IPS-18c (cell line): ENCODE measurements around the gene FLT4.

ENCODE experiments used
- H3K4me3 ChIP-seq: 2 replicates; pipeline ENCODE4 v1.7.0; 2013; ENCODE audit warnings: low read depth, mild to moderate bottlenecking, low read length, moderate library complexity; ENCODE audit not compliant: insufficient read depth
- H3K9me3 ChIP-seq: one replicate; pipeline ENCODE4 v1.6.1; 2013; ENCODE audit warnings: mild to moderate bottlenecking, low read length, moderate library complexity; ENCODE audit not compliant: control insufficient read depth, insufficient read depth

The FLT4 gene

DNA sequence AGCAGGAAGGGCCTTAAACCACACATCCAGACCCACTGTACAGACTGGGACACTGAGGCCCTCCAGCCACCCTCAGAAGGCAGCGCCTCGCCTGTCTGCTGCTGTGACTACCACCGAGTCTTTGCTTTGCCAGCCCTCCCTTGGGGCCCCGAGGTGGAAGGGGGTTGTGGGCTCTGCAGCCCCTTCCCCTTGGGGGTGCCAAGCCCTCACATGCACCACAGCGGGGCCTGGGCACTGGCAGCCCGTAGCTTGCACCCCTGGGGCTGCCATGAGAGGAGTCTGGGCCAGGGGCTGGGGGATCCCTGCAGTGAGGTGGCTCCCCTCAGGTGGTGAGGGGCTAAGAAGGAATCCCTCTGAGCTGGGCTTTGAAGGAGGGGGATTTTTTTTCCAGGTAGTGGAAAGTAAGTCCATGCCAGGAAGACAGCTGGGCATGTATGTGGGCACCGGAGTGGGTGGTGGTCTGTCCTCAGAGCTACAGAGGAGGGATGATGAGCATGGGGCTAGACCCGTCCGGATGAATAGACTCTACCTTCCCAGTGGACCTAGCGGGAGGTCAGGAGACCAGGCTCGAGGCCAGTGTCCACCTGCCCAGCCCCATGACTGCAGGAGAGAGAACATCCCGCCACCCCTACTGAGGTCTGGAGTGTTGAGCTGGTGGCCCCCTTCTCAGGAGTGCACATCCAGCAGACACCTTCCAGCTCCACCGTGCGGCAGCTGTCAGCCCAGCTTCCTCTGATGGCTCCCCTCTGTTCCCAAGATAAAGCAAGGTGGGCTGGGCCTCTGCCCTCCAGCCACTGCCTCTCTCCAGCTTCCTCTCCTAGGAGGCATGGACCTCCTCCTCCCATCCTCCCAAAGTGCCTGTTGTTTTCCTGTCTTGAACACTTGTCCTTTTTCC lies 15.9 kb downstream of the FLT4 start:
- no peak overlapping the region for H3K4me3 ChIP-seq
- H3K9me3 ChIP-seq: no peaks in the 10 kb centered on the region

DNA sequence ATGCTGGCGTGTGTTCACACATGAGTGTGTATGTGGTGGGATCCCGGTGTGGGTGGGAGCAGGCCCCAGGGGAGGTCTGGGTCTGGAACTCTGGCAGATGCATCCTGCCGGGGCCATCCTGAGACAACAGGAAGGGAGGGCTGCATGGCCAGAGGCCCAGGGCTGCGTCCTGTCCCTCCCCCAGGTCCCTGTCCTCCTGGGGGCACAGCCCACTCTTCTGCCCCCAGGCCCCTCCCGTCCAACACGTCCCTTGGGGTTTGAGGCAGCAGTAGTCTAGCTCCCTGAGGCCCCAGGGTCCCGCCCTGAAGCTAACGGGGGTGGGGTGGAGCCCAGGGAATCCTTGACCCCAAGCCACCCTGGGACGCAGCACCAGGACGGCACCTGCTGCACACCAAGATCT lies 16.6 kb downstream of the FLT4 start:
- H3K9me3 ChIP-seq: no peaks in the 10 kb centered on the region
- H3K4me3 ChIP-seq: no peak overlapping the region

DNA sequence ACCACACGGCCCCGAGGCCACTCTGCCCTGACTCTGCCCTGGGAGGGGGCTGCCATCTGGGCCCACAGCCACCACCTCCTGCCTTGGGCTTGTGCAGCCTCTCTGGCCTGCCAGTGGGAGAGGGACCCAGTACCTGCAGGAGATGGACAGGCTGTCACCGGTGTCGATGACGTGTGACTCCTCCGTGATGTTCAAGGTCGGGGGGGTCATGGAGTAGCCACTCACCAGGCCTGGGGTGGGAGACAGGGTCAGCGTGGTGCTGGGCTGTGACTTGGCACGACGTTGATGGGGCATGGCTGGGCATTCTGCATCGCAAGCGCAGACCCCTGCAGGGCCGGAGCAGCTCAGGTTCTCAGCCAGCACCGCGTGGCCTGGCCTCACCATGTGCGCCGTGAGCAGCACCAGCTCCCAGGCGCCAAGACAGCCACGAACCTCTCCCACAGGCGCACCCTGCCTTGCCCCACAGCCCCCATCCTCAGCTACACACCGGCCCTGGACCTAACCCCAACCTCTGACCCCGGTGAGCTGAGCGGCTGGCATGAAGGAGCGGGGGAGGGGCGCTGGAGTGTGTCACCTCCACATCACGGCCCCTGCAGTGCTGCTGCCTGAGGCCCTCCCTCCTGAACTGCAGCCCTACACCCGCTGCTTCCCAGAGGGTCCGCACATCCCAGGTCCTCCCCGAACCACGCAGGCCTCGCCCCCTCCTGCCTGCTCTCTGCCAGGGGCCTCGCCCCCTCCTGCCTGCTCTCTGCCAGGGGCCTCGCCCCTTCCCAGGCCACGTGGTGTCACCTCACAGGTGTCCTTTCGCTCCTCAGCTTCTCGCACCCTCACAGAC lies 17.6 kb downstream of the FLT4 start:
- H3K4me3 ChIP-seq: no peak overlapping the region
- H3K9me3 ChIP-seq: no peaks in the 10 kb centered on the region

DNA sequence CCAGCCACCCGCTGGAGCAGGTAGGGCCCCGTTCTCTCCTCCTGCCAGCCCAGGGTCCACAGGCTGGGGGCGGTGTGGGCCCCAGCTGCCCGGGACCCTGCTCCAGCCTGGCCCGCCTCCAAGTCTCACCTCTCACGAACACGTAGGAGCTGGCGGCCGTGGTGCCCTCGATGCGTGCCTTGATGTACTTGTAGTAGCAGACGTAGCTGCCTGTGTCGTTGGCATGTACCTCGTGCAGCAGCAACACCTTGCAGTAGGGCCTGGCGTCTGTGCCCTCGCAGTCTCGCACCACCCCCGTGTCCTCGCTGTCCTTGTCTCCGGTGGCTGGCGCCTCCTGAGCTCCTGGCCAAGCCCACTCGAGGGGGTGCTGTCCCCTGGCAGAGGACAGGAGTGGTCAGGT lies 19.0 kb downstream of the FLT4 start:
- H3K4me3 ChIP-seq: no peak overlapping the region
- no peaks in the 10 kb centered on the region for H3K9me3 ChIP-seq

DNA sequence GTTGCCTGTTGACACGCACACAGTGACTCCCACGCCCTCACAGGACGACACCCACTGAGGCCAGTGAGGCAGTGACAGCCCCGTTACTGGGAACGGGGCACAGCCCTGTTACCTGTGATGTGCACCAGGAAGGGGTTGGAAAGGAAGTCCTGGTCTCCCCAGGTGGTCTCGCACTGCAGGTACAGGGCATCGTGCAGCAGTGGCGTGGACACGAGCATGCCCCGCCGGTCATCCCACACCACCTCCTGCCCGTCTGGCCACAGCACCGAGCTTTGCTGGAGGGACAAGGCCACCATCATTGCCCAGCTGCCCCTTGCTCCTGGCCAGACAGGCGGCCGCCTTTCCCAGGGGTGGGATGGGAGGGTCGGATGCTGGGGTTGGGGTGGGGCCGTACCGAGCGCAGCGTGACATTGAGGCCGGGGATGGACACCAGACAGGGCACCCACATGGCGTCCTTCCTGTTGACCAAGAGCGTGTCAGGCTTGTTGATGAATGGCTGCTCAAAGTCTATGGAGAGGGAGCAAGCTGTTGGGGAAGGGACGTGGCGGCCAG lies 19.5 kb downstream of the FLT4 start:
- Histone ChIP-seq H3K4me3 (no peak overlapping the region), H3K9me3 (no peaks in the 10 kb centered on the region)

DNA sequence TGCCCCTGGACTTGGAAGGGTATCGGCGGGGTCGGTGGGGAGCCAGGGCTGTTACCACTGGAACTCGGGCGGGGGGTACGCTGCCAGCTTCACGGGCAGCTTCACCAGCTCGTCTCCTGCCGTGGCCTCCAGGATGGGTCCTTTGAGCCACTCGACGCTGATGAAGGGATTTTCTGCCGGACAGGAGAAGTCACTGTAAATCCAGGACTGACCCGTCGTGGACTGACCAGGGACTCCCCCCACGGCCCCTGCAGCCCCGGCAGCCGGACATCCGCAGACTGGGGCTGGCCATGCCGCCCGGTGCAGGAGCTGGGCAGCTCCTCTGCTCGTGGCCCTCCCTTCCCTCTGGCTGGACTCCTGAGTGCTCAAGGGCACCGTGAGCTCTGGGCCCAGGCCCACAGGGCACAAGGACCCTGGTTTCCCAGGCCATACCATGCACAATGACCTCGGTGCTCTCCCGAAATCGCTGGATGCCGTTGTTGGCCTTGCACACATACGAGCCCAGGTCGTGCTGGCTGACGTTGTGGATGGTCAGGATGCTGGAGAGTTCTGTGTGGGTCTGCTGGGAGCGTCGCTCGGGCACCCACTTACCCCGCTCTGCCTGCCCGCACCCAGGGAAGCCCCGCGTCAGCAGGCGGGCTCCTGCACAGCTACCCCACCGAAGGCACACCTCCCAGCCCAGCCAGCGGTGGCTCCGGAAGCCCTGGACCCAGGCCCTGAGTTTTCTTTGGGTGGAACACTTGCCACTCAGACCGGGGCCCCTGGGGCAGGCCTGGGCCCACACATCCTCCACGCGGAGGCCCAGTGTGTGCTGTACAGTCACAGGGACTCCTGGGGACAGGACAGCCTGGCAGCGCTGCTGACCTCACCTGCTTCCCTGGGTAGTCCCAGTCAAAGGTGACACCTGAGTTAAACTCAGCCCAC lies 20.3 kb downstream of the FLT4 start:
- no peak overlapping the region for H3K4me3 ChIP-seq
- H3K9me3 ChIP-seq: no peaks in the 10 kb centered on the region

DNA sequence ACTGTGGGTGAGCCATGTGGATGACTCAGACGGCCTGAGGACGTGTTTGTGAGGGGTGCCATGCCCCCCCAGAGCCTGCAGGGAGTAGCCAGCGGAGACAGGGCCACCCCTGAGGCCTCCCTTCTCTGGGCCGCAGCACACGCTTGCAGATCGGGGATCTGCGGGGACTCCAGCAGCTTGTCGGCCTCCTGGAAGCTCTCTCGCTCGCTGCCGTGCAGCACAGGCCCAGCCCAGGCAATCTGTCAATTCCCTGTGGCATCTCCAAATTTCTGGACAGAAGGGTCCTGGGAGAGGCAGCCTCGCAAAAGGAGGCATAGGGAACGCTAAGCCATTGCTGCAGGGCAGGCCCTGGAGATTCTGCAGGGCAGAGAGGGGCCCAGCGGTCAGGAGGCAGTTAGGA lies 21.2 kb downstream of the FLT4 start:
- no peak overlapping the region for H3K4me3 ChIP-seq
- no peaks in the 10 kb centered on the region for H3K9me3 ChIP-seq

DNA sequence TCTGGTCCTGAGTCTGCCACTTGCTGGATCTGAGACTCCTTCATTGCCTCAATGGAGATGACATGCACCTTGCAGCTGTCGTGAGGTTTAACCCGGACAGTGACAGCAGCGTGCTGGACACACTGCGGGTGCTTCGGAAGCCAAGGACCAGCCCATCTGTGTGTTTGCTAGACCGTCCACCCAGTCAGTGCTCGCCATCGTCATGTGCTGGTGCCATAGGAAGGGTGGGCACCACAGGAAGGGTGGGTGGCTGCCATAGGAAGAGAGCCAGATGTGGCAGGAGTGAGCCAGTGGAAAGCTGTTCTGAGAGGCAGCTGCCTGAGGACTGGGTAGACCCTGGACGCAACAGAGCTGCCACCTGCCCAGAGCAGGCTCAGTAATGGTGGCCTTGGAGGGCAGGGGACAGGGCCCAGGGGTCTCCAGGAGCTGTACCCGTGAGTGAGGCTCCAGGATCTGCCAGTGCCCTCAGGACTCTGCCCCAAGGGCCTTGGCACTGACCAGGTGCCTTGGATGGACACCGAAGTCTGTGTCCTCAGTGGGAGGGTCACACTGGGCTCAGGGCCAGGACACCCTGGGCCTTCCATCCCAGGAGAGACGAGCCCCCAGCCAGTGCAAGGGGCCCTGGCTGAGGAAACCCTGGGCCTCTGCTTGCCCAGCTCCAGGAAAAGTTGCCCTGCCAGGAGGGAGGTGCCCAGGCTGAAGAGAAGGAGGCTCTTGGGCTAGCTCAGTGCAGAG lies 21.8 kb downstream of the FLT4 start:
- Histone ChIP-seq H3K9me3 (no peaks in the 10 kb centered on the region), H3K4me3 (no peak overlapping the region)

DNA sequence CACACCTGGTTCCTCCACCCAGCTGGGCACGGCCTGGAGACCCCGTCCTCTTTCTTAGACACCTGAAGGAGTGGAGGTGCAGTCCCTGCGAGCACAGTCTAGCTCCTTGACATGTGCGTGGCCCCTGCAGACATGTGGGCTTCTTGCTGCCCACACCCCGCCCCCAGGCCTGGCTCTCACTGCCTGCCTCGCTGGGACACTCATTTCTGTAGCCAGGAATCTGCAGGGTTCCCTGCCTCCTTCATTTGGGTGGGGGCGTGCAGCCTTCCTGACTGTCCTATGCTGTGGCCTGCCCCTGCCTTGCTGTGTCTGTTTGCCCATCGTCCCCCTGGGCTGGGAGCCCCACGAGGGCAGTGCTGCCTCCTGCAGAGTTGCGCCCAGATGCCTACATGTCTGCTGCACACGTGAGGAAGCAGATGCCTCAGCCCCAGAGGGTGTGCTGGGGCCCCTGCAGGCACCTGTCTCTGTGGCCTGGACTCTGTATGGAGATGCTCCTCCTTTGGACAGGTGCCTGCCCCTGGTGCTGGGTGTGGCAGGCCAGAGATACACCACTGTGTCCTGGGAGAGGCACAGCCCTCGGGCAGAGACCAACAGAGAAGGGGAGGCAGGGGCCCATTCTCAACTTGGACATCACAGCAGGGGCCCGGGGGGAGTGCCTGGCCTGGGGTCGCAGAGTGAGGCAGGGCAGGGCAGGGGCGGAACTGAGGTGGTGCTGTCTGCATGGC lies 22.6 kb downstream of the FLT4 start:
- H3K4me3 ChIP-seq: no peak overlapping the region

DNA sequence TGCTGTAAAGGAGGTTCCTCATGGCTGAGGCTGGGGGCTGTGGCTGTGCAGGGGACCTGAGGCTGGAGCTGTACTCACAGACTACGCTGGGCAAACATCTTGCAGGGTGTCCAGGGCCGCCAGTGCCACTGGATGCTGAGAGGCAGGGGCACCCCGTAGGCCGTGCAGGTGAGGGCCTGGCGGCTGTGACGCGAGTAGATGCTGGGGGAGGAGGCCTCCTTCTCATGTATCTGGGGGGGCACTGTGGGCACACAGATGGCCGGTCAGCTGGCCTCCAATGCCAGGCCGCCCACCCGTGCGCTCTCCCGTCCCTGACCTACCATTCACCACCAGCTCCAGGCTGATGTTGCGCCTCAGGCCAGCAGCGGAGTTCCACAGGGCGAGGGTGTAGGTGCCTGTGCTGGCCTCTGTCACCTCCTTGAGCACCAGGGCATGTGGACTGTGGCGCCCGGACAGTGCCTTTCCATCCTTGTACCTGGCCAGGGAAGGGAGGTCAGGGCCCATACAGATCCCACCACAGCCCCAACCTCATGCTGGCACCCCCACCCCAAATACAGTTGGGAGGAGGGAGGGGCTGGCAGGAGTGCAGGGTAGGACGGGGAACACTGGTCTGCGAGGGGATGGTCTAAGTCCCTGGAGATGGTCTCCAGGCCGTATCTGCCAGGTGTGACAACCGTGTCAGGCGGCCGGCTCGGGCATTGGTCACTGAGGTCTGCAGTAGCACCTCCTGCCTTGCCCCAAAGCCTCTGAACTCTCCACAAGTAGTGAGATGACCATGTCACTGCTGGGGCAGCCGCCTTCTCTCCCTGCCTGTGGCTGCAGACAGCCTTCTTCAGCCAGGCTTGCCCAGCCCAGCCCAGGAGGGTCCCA lies 23.4 kb downstream of the FLT4 start:
- Histone ChIP-seq H3K4me3 (no peak overlapping the region), H3K9me3 (no peaks in the 10 kb centered on the region)

More for the DNA sequence above, 22.6 kb downstream of the FLT4 start:
- H3K9me3 ChIP-seq: no peaks in the 10 kb centered on the region

DNA sequence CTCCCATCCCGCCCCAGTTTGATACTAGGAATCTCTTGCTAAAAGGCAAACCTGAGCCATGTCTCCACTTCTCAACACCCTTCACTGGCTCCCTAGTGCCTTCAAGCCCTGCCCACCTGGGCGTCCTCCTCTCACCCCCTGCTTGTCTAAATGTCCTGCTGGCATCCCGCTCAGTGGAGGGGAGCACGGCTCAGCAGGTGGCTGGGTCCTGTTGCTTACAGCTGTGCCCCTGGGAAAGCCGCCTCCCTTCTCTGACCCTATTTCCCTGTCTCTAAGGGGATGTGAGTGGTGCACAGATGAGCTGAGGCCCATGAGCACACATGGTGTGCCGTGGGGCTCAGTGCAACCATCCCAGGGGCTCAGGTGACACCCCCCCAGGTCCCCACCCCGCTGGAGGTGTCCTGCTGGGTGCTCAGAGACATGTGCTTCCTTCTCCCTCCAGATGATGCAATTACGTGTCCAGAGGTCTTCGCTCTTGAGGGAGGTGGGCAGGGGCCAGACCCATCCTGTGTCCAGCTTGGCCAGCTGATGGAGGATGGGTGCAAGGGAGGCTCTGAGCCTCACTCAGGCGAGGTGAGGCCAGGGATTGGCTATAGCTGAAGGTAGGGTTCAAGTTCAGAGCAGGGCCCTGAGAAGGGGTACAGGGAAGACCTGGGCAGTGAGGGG lies 24.1 kb downstream of the FLT4 start:
- no peak overlapping the region for H3K4me3 ChIP-seq
- H3K9me3 ChIP-seq: no peaks in the 10 kb centered on the region

DNA sequence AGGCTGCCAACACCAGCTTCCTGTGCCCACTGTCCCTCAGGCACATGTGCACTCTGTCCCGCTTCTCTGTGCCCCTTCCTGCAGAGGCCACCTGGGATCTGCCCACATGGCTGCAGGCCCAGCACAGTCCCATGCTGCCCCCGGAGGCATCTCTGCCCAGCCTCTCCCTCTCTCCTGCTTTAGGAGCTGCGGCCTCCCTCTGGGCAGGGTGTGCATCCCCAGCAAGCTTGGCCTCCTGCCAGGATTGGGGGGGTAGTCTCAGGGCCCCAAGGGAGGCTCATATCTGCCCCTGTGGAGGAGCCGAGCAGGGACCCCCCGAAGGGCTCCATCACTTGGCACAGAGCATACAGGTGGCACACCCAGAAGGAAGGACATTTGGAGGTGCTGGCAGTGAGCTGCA lies 24.8 kb downstream of the FLT4 start:
- no peaks in the 10 kb centered on the region for H3K9me3 ChIP-seq
- H3K4me3 ChIP-seq: no peak overlapping the region

DNA sequence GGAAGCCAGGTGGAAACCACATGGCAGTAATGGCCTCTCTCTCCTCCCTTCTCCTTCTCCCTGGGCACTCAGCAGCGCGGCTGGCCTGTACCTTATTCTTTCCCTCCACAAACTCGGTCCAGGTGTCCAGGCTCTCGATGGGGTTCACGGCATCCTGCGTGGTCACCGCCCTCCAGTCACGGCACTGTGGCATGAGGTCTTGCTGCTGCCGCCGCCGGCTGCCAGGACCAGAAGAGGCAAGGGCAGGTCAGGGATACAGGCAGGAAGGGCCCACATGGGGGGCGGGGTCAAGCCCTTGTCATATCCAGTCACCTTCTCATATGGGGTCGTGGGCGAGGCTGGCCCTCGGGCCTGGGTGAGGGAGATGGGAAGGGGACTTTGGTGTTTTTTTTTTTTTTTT lies 25.6 kb downstream of the FLT4 start:
- no peaks in the 10 kb centered on the region for H3K9me3 ChIP-seq
- H3K4me3 ChIP-seq: no peak overlapping the region

DNA sequence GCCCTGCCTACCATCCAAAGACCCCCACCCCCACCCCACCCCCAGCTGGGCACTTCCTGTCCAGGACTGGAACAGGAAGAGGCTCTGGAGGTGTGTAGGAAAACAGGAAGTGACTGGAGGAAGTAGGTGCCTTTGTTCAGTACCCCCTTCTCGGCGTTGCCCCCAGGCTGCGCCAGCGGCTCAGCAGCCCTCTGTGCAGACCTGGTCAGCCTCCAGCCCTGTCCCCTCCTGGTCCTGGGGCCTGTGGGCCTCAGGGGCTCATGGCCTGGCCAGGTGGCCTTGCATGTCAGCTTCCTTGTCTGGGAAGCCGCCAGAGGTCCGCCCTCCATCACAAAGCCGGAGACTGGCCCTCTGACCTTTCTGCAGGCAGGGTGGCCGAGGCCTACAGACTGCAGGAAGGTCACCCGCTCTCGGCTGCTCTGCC lies 26.0 kb downstream of the FLT4 start:
- Histone ChIP-seq H3K4me3 (no peak overlapping the region), H3K9me3 (no peaks in the 10 kb centered on the region)

DNA sequence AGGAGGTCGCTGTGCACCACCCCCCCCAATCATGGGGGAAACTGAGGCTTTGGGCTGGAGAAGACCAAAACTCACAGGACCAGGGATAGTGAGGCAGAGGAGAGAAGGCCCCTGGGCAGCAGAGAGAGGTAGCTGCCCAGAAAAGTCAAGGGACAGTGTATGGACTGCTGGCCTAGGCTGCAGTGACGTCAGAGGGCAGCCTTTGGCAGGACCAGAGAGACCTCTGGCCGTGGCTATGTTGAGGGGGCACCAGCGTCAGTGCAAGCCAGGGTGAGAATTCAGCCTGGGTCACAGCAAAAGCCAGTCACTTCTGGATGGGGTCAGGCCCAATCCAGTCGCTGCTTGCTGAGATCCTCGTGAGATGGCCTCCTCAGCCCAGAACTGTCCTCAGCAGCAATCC lies 26.5 kb downstream of the FLT4 start:
- Histone ChIP-seq H3K9me3 (no peaks in the 10 kb centered on the region), H3K4me3 (no peak overlapping the region)
